Hepatocyte (in vitro differentiated cells): ENCODE data around the gene CHAMP1. TPM values are rescaled to one million over a fixed set of nuclear protein-coding genes. Genes with fewer than 3 reads are reported as not detected.

Experiments used
- DNase-seq: peaks from one replicate; pipeline ENCODE4 v3.0.0-alpha.2; 2016; ENCODE audit warnings: low spot score
- H2AFZ ChIP-seq: fragments of 200-600 bp; sonication (generic); 2 replicates; pipeline ENCODE4 v1.6.0; 2016; ENCODE audit warnings: antibody characterized with exemption, mild to moderate bottlenecking
- H3K27ac ChIP-seq: fragments of 200-600 bp; sonication (generic); 2 replicates; pipeline ENCODE4 v1.5.1; 2016; ENCODE audit warnings: mild to moderate bottlenecking
- H3K27me3 ChIP-seq: fragments of 200-600 bp; sonication (generic); 2 replicates; pipeline ENCODE4 v1.6.1; 2016
- H3K36me3 ChIP-seq: fragments of 200-600 bp; sonication (generic); replicated peaks from 2 replicates; pipeline ENCODE4 v1.5.1; 2016; ENCODE audit warnings: low read depth; ENCODE audit not compliant: insufficient read depth
- H3K4me1 ChIP-seq: fragments of 200-600 bp; sonication (generic); 2 replicates; pipeline ENCODE4 v1.5.1; 2016; ENCODE audit warnings: mild to moderate bottlenecking, moderate library complexity; ENCODE audit not compliant: insufficient read depth
- H3K4me2 ChIP-seq: fragments of 200-600 bp; sonication (generic); 2 replicates; pipeline ENCODE4 v1.6.0; 2016
- H3K4me3 ChIP-seq: fragments of 200-600 bp; sonication (generic); 2 replicates; pipeline ENCODE4 v1.5.1; 2016; ENCODE audit warnings: mild to moderate bottlenecking
- H3K79me2 ChIP-seq: fragments of 200-600 bp; sonication (generic); 2 replicates; pipeline ENCODE4 v1.6.0; 2017; ENCODE audit warnings: mild to moderate bottlenecking
- H3K9me2 ChIP-seq: fragments of 200-600 bp; sonication (generic); replicated peaks from 2 replicates; pipeline ENCODE4 v1.6.0; 2017; ENCODE audit warnings: mild to moderate bottlenecking; ENCODE audit not compliant: insufficient read depth
- H3K9me3 ChIP-seq: fragments of 200-600 bp; sonication (generic); 2 replicates; pipeline ENCODE4 v1.5.1; 2016; ENCODE audit warnings: low read depth, mild to moderate bottlenecking
- H4K20me1 ChIP-seq: fragments of 200-600 bp; sonication (generic); 2 replicates; pipeline ENCODE4 v1.6.0; 2016; ENCODE audit warnings: mild to moderate bottlenecking; ENCODE audit not compliant: insufficient read depth, poor library complexity, severe bottlenecking
- EZH2 ChIP-seq: fragments of 200-600 bp; sonication (generic); IDR thresholded peaks from 2 replicates; pipeline ENCODE4 v1.6.1; 2016; ENCODE audit warnings: antibody characterized with exemption, mild to moderate bottlenecking, borderline replicate concordance
- EZH2phosphoT487 ChIP-seq: fragments of 200-600 bp; sonication (generic); IDR thresholded peaks from one replicate; pipeline ENCODE4 v1.6.1; 2018; ENCODE audit warnings: antibody characterized with exemption, mild to moderate bottlenecking, low read depth, moderate library complexity; ENCODE audit not compliant: unreplicated experiment, severe bottlenecking
- WGBS: methylation state at CpG from one replicate; pipeline ENCODE4 v1.1.6; 2016; ENCODE audit warnings: low lambda C conversion rate; ENCODE audit errors: missing lambda C conversion rate; 5-methylcytosine and 5-hydroxymethylcytosine counted together
- polyA plus RNA-seq: library from polyadenylated mRNA; unstranded; fragments of >200 nt; fragmentation: Nextera tagmentation; extraction: Ambion mirVana; gene quantifications from 2 replicates; pipeline ENCODE4 v1.2.1, GENCODE V29; 2016
- total RNA-seq: library from RNA; depleted of rRNA; stranded (reverse); fragments of >200 nt; gene quantifications from 2 replicates; pipeline ENCODE4 v1.2.3, GENCODE V29; 2014
- TF ChIP-seq, protein P1 (sequence below): fragments of 200-600 bp; sonication (generic); IDR thresholded peaks from 2 replicates; pipeline ENCODE4 v1.5.1; 2016; ENCODE audit warnings: antibody characterized with exemption, mild to moderate bottlenecking; ENCODE audit not compliant: poor library complexity

The CHAMP1 gene, protein sequence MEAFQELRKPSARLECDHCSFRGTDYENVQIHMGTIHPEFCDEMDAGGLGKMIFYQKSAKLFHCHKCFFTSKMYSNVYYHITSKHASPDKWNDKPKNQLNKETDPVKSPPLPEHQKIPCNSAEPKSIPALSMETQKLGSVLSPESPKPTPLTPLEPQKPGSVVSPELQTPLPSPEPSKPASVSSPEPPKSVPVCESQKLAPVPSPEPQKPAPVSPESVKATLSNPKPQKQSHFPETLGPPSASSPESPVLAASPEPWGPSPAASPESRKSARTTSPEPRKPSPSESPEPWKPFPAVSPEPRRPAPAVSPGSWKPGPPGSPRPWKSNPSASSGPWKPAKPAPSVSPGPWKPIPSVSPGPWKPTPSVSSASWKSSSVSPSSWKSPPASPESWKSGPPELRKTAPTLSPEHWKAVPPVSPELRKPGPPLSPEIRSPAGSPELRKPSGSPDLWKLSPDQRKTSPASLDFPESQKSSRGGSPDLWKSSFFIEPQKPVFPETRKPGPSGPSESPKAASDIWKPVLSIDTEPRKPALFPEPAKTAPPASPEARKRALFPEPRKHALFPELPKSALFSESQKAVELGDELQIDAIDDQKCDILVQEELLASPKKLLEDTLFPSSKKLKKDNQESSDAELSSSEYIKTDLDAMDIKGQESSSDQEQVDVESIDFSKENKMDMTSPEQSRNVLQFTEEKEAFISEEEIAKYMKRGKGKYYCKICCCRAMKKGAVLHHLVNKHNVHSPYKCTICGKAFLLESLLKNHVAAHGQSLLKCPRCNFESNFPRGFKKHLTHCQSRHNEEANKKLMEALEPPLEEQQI
- 12.8 and 20.7 TPM in 2 replicates for total RNA-seq
- polyA plus RNA-seq = 6.6 and 9.3 TPM in 2 replicates

DNA sequence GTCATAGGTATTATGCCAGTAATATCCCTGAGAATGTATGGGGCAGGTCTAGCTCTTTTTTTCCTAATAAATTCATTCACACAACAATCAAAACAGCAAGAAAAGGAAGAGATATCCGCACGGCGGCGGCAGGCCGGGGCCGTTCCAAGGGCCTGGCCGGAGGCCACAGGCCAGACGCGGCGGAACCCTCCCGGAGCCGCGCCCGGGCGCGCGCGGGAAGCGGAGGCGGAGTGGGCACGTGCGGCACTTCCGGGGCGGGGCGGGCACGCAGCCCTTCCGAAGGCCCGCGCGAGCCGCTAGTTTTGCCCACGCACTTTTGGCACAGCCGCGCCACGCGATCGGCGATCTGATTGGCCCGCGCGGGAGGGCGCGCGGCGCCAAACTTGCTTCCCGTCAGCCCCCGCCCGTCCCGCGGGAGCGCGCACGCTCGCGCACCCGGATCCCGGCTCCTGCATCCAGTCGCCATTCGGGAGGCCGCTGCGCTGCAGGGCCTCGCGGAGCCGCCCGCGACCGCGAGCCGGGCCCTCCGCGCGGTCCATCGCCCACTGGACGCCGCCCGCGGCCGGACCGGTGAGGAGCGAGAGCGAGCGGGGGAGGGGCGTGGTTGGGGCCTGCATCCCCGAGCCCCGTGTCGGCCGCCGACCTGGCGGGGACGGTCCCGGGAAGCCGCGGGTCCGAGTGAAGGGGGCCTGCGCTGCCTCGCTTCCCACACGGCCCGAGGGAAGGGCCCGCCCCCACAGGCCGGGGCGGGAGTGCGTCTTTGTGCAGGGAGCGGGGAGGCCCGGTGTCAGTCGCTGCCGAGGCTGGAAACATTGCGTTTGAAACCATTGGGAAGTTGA lies at the start of gene CHAMP1:
Gene CHAMP1 (plus strand): TSS at position 430 of the 839 bp plus-strand sequence. CDS start 9,340 bp downstream, outside the sequence.
- Histone ChIP-seq H3K79me2 (peaks cover 46% of the 10 kb centered on the region), H3K9me3 (no peaks in the 10 kb centered on the region), H3K4me2 (peak within 1 kb of the TSS; percentile 84), H2AFZ (peak within 1 kb of the TSS; percentile 89), H4K20me1 (peaks cover 37% of the 10 kb centered on the region), H3K4me3 (peak within 1 kb of the TSS; percentile 78), H3K4me1 (peaks cover 19% of the 10 kb centered on the region), H3K9me2 (no peaks in the 10 kb centered on the region), H3K27ac (peak within 1 kb of the TSS; percentile 97), H3K36me3 (no peaks in the 10 kb centered on the region), H3K27me3 (no peaks in the 10 kb centered on the region)
- DNase-seq = peak; percentile 98
- WGBS = 2% methylated on average over 64 of the region's 107 CpGs
- TF ChIP-seq, protein P1, sequence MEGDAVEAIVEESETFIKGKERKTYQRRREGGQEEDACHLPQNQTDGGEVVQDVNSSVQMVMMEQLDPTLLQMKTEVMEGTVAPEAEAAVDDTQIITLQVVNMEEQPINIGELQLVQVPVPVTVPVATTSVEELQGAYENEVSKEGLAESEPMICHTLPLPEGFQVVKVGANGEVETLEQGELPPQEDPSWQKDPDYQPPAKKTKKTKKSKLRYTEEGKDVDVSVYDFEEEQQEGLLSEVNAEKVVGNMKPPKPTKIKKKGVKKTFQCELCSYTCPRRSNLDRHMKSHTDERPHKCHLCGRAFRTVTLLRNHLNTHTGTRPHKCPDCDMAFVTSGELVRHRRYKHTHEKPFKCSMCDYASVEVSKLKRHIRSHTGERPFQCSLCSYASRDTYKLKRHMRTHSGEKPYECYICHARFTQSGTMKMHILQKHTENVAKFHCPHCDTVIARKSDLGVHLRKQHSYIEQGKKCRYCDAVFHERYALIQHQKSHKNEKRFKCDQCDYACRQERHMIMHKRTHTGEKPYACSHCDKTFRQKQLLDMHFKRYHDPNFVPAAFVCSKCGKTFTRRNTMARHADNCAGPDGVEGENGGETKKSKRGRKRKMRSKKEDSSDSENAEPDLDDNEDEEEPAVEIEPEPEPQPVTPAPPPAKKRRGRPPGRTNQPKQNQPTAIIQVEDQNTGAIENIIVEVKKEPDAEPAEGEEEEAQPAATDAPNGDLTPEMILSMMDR = no peak
- TF ChIP-seq EZH2 (no peak), EZH2phosphoT487 (no peak)

DNA sequence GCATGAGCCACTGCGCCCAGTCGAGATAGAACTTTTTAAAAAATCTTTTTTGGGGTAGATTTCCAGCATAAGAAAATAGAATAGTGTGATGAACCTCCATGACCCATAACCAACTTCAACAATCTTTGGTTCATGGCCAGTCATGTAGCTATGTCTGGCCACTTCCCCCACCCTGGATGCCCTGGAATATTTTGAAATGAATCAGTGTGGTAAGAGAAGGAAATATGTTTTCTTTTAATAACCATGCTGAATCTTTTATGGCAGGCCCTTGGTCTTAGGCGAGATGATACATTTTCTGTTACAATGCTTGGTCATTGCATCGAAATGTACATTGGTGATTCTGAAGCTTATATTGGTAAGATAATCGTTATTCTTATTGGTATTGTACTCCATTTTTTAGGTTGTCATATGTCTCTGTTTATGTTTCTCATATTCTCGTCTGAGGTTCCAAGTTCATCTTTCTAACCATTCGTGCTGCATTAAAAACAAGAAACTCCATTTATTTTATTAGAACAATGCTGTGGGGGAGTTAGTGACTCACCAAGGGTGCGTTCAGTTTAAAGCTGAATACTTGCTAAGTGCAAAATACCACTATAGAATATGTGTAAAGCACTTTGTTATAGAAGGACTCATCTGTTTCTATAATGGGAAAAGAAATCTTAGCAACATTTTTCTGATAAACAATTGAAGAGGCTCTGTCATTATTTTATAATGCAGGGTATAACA lies 49.3 kb upstream of the CHAMP1 start:
- WGBS = 99% methylated on average over 8 of the region's 8 CpGs
- Histone ChIP-seq H3K27me3 (no peaks in the 10 kb centered on the region), H2AFZ (no peak overlapping the region), H3K36me3 (no peaks in the 10 kb centered on the region), H4K20me1 (no peaks in the 10 kb centered on the region), H3K4me3 (no peak overlapping the region), H3K79me2 (no peaks in the 10 kb centered on the region), H3K9me3 (no peaks in the 10 kb centered on the region), H3K4me1 (no peaks in the 10 kb centered on the region), H3K4me2 (no peak overlapping the region), H3K9me2 (no peaks in the 10 kb centered on the region), H3K27ac (no peak overlapping the region)
- DNase-seq = no peak
- TF ChIP-seq EZH2phosphoT487 (no peak), EZH2 (no peak)
- TF ChIP-seq, protein P1 = no peak

DNA sequence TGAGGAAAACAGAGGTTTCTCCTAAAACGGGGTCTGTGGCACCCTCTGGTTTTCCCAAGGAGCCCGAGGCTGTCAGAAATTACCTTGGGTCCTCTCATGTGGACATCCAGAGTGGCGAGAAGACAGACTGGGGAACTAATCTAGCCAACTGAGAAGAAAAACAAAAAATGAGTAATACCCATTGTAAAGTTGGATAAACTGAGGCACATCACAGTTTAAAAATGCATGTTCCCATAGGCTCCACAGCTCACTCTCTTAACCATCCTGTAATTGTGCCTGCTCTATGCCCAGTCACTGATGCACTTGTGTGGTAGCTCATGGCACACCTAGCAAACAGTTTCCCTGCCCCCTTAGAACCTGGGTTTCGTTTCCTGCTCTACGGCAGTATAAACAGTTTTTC lies 48.1 kb upstream of the CHAMP1 start:
- Histone ChIP-seq H3K4me3 (no peak overlapping the region), H4K20me1 (no peaks in the 10 kb centered on the region), H3K4me2 (no peak overlapping the region), H3K27ac (no peak overlapping the region), H3K27me3 (no peaks in the 10 kb centered on the region), H3K4me1 (no peaks in the 10 kb centered on the region), H2AFZ (no peak overlapping the region), H3K79me2 (no peaks in the 10 kb centered on the region), H3K9me2 (no peaks in the 10 kb centered on the region), H3K9me3 (no peaks in the 10 kb centered on the region), H3K36me3 (no peaks in the 10 kb centered on the region)
- TF ChIP-seq EZH2 (no peak), EZH2phosphoT487 (no peak)
- TF ChIP-seq, protein P1 = no peak
- WGBS = 94% methylated on average over 5 of the region's 5 CpGs
- DNase-seq = no peak
